ENCODE results near the gene BTD. TPM values are rescaled to one million over a fixed set of nuclear protein-coding genes. Genes with fewer than 3 reads are reported as not detected.

BTD gene
- polyA plus RNA-seq, 2 of the 4 experiments (the other 2 are of a cell fraction) = 17.6 to 17.8 TPM

GRCh38 chr3:15576475-15576874 is 25.1 kb upstream of the BTD start:
- FAIRE-seq (no peak), ATAC-seq (no peak)
- 90% methylated on average over 3 of the region's 3 CpGs for WGBS (ENCODE audit: missing lambda C conversion rate)

GRCh38 chr3:15578289-15578867 is 23.2 kb upstream of the BTD start:
- ATAC-seq = no peak
- no peaks in the 10 kb centered on the region for H3K9me3 ChIP-seq
- 85% methylated on average over 3 of the region's 3 CpGs for WGBS (ENCODE audit: missing lambda C conversion rate)
- no peak for DNase-seq (ENCODE audit: low read depth in 1 of 2, low spot score in 1 of 2)
- POLR2A ChIA-PET = interaction anchor here (0.8 kb wide), 1 partner anchor 23 kb away, joined by 3 read pairs; the partner anchor contains the start of gene BTD
- H3K4me2 ChIP-seq = no peak overlapping the region
- H3K27ac ChIP-seq = no peak overlapping the region
- CTCF ChIA-PET = no interaction called here
- H3K4me3 ChIP-seq = no peak overlapping the region
- no peaks in the 10 kb centered on the region for H3K4me1 ChIP-seq
- FAIRE-seq = no peak
- no peak for TF ChIP-seq CBX8 (IDR thresholded peaks at IDR 0.05)
- TF ChIP-seq POLR2A (IDR thresholded peaks at IDR 0.05; ENCODE audit: low read length) = no peak
- TF ChIP-seq ZFP36 (IDR thresholded peaks at IDR 0.05; ENCODE audit: borderline replicate concordance, partially characterized antibody) = no peak
- TF ChIP-seq EHMT2 (IDR thresholded peaks at IDR 0.05; ENCODE audit: low read depth) = no peak
- no peak for TF ChIP-seq HOXB13 (CRISPR knock-in tag; IDR thresholded peaks at IDR 0.05; ENCODE audit: low read depth)
- no peak for TF ChIP-seq MAZ (IDR thresholded peaks at IDR 0.05; ENCODE audit: borderline replicate concordance, low read depth, low read length)
- TF ChIP-seq KDM1A (IDR thresholded peaks at IDR 0.05; ENCODE audit: low read depth) = no peak
- TF ChIP-seq POLR2AphosphoS2 (conservative IDR thresholded peaks at IDR 0.05; ENCODE audit: low read length) = no peak
- TF ChIP-seq EP300 (IDR thresholded peaks at IDR 0.05) = no peak
- TF ChIP-seq ELK1 (IDR thresholded peaks at IDR 0.05; ENCODE audit: low read depth, low read length) = no peak
- TF ChIP-seq HES2 (IDR thresholded peaks at IDR 0.05) = no peak
- no peak for TF ChIP-seq PHF8 (IDR thresholded peaks at IDR 0.05; ENCODE audit: borderline replicate concordance, low read depth)
- TF ChIP-seq ZSCAN20 (CRISPR knock-in tag; IDR thresholded peaks at IDR 0.05) = no peak
- TF ChIP-seq CHD2 (IDR thresholded peaks at IDR 0.05; ENCODE audit: low read length, partially characterized antibody) = no peak
- TF ChIP-seq TP53 (CRISPR knock-in tag; IDR thresholded peaks at IDR 0.05) = no peak
- no peak for TF ChIP-seq CTCF (IDR thresholded peaks at IDR 0.05)
- TF ChIP-seq RCOR1 (IDR thresholded peaks at IDR 0.05; ENCODE audit: low read depth, low read length) = no peak

More at GRCh38 chr3:15576475-15576874, 25.1 kb upstream of the BTD start:
- Histone ChIP-seq H3K27ac (no peak overlapping the region), H3K9me3 (no peaks in the 10 kb centered on the region), H3K4me3 (no peak overlapping the region), H3K4me1 (no peaks in the 10 kb centered on the region), H3K4me2 (no peak overlapping the region)
- ChIA-PET POLR2A (no interaction called here), CTCF (no interaction called here)
- no peak for TF ChIP-seq EHF (CRISPR knock-in tag; IDR thresholded peaks at IDR 0.05)
- no peak for TF ChIP-seq NR3C1 (IDR thresholded peaks at IDR 0.05)
- no peak for TF ChIP-seq CEBPB (IDR thresholded peaks at IDR 0.05)
- TF ChIP-seq CTCF (IDR thresholded peaks at IDR 0.05) = no peak
- no peak for TF ChIP-seq EHMT2 (IDR thresholded peaks at IDR 0.05; ENCODE audit: low read depth)
- TF ChIP-seq RCOR1 (IDR thresholded peaks at IDR 0.05; ENCODE audit: low read depth, low read length) = no peak
- no peak for TF ChIP-seq HOXB5 (CRISPR knock-in tag; IDR thresholded peaks at IDR 0.05)
- no peak for TF ChIP-seq CBX2 (IDR thresholded peaks at IDR 0.05; ENCODE audit: borderline replicate concordance, low read depth)
- TF ChIP-seq CHD4 (IDR thresholded peaks at IDR 0.05; ENCODE audit: borderline replicate concordance) = no peak
- no peak for TF ChIP-seq KDM1A (IDR thresholded peaks at IDR 0.05; ENCODE audit: low read depth)
- no peak for TF ChIP-seq USF2 (IDR thresholded peaks at IDR 0.05)
- TF ChIP-seq TFCP2L1 (CRISPR knock-in tag; IDR thresholded peaks at IDR 0.05) = no peak
- no peak for TF ChIP-seq JUN (IDR thresholded peaks at IDR 0.05)
- TF ChIP-seq CBX8 (IDR thresholded peaks at IDR 0.05) = no peak
- no peak for TF ChIP-seq HMGXB4 (CRISPR knock-in tag; IDR thresholded peaks at IDR 0.05; ENCODE audit: borderline replicate concordance)
- DNase-seq (ENCODE audit: low read depth in 1 of 2, low spot score in 1 of 2) = no peak
